Activated naive CD8-positive, alpha-beta T cell treated with anti-CD3 and anti-CD28 coated beads, Interleukin-2, amount 10 ng/mL, durations not matched to agents 7 days and 5 days (primary cell): ENCODE data around the gene SPO11. TPM values are rescaled to one million over a fixed set of nuclear protein-coding genes. Genes with fewer than 3 reads are reported as not detected.

Experiments
- ATAC-seq: fragments of 150-1000 bp; cut with Tn5 transposase; one replicate; pipeline ENCODE4 v1.10.0; 2021; ENCODE audit warnings: low read depth, moderate library complexity
- POLR2A ChIA-PET: fragments of 350-600 bp; sonication (Branson Sonifier 250); formaldehyde crosslinking; loops from one replicate; lab custom pipeline; 2021; ENCODE audit warnings: antibody characterized with exemption; lab: Charles Lee
- DNase-seq: peaks from one replicate; pipeline ENCODE4 v3.0.0; 2021
- H3K27ac Mint-ChIP-seq: one replicate; pipeline ENCODE4 v1.8.0; 2022; ENCODE audit warnings: mild to moderate bottlenecking, mixed read lengths
- H3K27me3 Mint-ChIP-seq: one replicate; pipeline ENCODE4 v1.8.0; 2022; ENCODE audit warnings: mild to moderate bottlenecking, moderate library complexity, mixed read lengths
- H3K36me3 Mint-ChIP-seq: one replicate; pipeline ENCODE4 v1.8.0; 2021; ENCODE audit warnings: mild to moderate bottlenecking, mixed read lengths
- H3K4me1 Mint-ChIP-seq: one replicate; pipeline ENCODE4 v1.8.0; 2021; ENCODE audit warnings: mixed read lengths
- H3K4me3 Mint-ChIP-seq: one replicate; pipeline ENCODE4 v1.8.0; 2022; ENCODE audit warnings: mild to moderate bottlenecking, moderate library complexity, mixed read lengths
- H3K9me3 Mint-ChIP-seq: one replicate; pipeline ENCODE4 v1.8.0; 2021; ENCODE audit warnings: mixed read lengths
- total RNA-seq, 2 experiments: library from RNA; stranded (reverse); gene quantifications; one replicate each; pipeline ENCODE4 v1.2.3, GENCODE V29; 2021

The SPO11 gene, protein sequence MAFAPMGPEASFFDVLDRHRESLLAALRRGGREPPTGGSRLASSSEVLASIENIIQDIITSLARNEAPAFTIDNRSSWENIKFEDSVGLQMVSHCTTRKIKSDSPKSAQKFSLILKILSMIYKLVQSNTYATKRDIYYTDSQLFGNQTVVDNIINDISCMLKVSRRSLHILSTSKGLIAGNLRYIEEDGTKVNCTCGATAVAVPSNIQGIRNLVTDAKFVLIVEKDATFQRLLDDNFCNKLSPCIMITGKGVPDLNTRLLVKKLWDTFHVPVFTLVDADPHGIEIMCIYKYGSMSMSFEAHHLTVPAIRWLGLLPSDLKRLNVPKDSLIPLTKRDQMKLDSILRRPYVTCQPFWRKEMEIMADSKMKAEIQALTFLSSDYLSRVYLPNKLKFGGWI
- not detected for total RNA-seq

DNA sequence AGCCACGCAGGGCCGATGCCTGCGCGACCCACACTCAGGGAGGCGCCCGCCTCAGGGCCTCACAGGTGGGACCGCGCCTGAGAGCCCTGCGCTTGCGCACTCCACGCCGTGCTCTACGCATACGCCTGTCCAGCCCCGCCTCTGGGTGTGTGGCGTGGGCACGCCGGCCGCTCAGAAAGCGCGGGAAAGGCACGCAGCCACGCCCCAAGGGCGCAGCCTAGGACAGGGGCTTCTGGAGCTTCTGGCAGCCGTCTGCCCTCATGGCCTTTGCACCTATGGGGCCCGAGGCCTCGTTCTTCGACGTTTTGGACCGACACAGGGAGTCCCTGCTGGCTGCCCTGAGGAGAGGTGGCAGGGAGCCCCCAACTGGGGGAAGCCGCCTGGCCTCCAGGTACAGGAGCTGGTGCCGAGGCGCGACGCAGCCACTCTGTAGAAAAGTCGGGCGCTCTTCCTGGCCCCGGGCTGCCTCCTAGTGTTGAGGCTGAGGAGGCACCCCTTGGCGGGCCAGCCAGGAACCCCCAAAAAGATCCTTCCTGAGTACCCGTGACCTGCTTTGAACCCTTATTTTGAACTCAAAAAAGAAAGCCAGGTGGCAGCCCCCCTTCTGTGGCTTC lies at the start of gene SPO11:
TSS of gene SPO11 (plus strand) at position 196 of the 614 bp plus-strand sequence. CDS start at position 261, 65 bp downstream.
- DNase-seq (no peak), ATAC-seq (no peak)
- Mint-ChIP-seq H3K27ac (no peak within 1 kb of the TSS), H3K36me3 (no peaks in the 10 kb centered on the region), H3K4me1 (no peaks in the 10 kb centered on the region), H3K27me3 (peaks cover 51% of the 10 kb centered on the region), H3K4me3 (no peak within 1 kb of the TSS), H3K9me3 (no peaks in the 10 kb centered on the region)
- POLR2A ChIA-PET = no interaction called here

DNA sequence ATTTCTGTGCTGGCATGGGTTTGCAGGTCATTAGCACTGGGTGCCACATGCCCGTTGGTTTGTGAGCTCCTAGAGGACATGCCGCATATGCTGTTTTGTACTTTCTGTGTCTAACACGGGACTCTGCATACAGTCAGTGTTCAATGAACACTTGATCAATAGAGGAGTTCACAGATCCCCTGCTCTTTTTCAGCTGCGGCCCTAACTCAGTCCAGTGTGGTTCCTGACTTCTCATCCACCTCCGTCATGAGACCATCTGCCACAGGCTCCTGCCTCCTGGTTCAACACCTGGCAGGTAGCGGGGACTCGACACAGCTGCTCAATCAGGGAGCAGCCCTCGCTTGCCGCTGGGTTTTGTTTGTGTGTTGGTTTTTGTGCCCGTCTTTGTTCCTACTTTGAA lies 49.4 kb upstream of the SPO11 start:
- H3K9me3 Mint-ChIP-seq = no peaks in the 10 kb centered on the region
- no peaks in the 10 kb centered on the region for H3K4me1 Mint-ChIP-seq
- peaks cover 30% of the 10 kb centered on the region for H3K27me3 Mint-ChIP-seq
- H3K36me3 Mint-ChIP-seq = no peaks in the 10 kb centered on the region
- DNase-seq (no peak), ATAC-seq (no peak)
- POLR2A ChIA-PET = no interaction called here
- no peak overlapping the region for H3K4me3 Mint-ChIP-seq
- H3K27ac Mint-ChIP-seq = no peak overlapping the region

DNA sequence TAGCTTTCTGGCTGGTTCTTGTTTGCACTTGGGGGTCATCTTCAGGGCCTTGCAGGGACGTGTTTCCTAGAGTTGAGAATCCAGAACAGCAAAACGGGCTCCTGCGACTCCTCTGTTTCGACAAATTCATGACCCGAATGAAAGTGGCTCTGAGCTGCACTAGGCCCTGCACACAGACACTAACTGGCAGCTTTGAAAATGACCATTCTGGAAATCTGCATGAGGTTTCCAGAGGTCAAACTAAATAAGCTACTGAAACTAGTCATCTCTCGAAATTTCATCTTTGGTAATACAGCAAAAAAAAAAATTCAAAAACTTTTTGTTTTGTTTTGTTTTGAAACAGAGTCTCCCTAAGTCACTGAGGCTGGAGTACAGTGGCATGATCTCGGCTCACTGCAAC lies 47.7 kb upstream of the SPO11 start:
- no peaks in the 10 kb centered on the region for H3K4me1 Mint-ChIP-seq
- no peaks in the 10 kb centered on the region for H3K9me3 Mint-ChIP-seq
- DNase-seq (no peak), ATAC-seq (no peak)
- POLR2A ChIA-PET = no interaction called here
- H3K27ac Mint-ChIP-seq = no peak overlapping the region
- peaks cover 32% of the 10 kb centered on the region for H3K27me3 Mint-ChIP-seq
- no peaks in the 10 kb centered on the region for H3K36me3 Mint-ChIP-seq
- H3K4me3 Mint-ChIP-seq = no peak overlapping the region

DNA sequence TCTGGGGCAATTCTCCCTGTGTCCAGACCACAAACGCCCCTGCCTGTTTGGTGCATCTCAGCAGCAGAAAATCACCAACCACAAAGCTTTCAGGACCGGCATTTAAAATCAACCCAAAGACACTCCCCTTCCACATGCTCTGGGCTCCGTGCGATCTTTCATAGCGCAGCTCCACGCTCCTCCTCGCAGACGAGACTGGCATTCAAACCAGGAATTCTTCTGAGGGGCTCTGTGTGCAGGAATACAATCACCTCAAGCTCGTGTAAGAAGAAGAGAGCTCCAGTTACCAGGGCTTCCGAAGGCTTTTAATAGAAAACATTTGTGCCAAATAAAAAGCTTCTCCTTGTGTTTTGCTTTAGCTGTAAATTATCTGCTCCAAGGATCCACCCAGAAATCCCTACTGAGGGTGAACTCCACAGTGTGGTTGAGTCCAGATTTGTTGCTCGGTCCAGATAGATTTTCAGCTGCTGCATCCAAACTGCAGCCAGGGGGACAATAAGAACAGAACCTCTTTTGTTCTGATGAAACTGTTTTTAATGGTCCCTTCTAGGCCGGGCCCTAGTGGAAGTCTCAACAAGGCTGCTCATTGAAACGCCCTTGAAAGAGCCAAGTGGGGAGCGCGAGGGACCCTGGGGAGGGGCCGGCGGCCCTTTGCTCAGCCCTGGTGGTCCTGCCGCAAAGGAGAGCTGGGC lies 46.8 kb upstream of the SPO11 start:
- no peak for ATAC-seq
- no peak overlapping the region for H3K4me3 Mint-ChIP-seq
- H3K27ac Mint-ChIP-seq = no peak overlapping the region
- H3K27me3 Mint-ChIP-seq = peaks cover 40% of the 10 kb centered on the region
- H3K4me1 Mint-ChIP-seq = no peaks in the 10 kb centered on the region
- H3K9me3 Mint-ChIP-seq = no peaks in the 10 kb centered on the region
- no peaks in the 10 kb centered on the region for H3K36me3 Mint-ChIP-seq
- DNase-seq = no peak
- POLR2A ChIA-PET = no interaction called here

DNA sequence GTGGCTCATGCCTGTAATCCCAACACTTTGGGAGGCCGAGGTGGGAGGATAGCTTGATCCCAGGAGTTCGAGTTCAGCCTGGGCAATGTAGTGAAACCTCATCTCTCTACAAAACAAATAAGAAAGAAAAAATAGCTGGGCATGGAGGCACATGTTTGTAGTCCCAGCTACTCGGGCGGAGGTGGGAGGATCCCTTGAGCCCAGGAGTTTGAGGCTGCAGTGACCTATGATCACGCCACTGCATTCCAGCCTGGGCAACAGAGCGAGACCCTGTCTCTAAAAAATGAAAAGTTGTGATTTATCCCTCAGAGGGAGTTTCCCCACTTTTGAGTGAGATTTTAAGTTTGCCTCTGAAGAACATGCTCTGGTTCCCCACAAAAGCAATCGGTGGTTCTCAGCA lies 45.7 kb upstream of the SPO11 start:
- Mint-ChIP-seq H3K27me3 (peaks cover 45% of the 10 kb centered on the region), H3K9me3 (no peaks in the 10 kb centered on the region), H3K36me3 (no peaks in the 10 kb centered on the region), H3K27ac (no peak overlapping the region), H3K4me1 (no peaks in the 10 kb centered on the region), H3K4me3 (no peak overlapping the region)
- DNase-seq (no peak), ATAC-seq (no peak)
- POLR2A ChIA-PET = no interaction called here

DNA sequence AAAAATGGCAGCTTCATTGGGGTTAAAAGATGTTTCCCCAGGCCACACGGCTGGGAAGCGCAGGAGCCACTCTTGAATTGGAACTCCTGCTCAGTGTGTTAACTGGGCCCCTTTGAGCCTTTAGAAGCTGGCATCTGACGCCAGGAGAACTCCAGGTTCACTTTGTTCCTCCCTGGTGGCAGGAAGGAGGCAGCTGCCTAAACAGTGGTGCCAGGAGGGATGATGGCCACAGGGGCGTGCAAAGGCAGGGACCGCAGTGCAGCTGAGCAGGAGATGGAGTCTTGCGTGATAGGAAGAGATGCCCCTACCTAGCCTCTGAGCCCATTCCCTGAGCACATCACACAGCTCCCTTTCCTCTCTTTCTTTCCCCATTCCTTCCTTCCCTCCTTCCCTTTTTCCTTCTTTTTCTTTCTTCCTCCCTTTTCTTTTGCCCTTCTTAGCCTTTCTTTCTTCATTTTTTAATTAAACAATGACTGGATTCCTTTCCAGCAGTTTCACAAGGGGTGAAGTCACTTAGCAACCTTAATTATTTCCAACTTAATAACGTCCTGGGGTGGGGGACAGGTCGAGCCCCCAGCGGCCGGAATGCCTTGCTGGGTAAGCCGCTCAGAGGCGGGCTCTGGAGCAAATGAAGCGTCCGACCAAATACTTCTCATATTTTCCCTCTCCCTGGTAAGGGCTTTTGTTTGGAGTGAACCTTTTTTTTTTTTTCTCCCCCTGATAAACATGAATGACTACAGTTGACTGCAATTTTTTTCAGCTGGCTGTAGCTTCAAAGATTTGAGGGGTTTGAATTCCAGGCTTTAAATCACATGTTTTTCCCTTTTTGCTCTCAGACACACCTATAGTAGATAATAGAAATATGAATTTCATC lies 42.4 kb upstream of the SPO11 start:
- H3K27me3 Mint-ChIP-seq = peaks cover 40% of the 10 kb centered on the region
- no peaks in the 10 kb centered on the region for H3K4me1 Mint-ChIP-seq
- H3K9me3 Mint-ChIP-seq = no peaks in the 10 kb centered on the region
- POLR2A ChIA-PET = no interaction called here
- H3K4me3 Mint-ChIP-seq = no peak overlapping the region
- ATAC-seq = no peak
- H3K27ac Mint-ChIP-seq = no peak overlapping the region
- DNase-seq = no peak
- no peaks in the 10 kb centered on the region for H3K36me3 Mint-ChIP-seq

DNA sequence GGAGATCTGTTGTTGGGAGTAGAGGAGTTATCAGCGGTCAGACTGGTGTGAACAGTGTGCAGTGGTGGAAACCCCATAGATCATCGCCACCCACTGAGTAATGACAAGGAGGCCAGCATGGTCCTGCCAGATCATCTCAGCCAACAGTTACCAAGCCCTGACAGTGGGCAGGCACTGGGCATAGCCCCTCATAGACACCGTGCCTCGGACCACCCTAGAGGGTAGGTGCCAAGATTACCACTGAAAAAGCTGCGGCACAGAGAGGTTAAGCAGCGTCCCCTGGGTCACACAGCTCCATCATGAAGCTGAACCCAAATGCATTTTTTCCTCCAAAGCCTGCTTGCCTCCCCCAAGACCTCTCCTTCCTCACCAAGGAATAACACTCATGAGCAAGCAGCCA lies 41.7 kb upstream of the SPO11 start:
- H3K4me3 Mint-ChIP-seq = no peak overlapping the region
- DNase-seq (no peak), ATAC-seq (no peak)
- POLR2A ChIA-PET = no interaction called here
- H3K4me1 Mint-ChIP-seq = no peaks in the 10 kb centered on the region
- H3K27ac Mint-ChIP-seq = no peak overlapping the region
- H3K36me3 Mint-ChIP-seq = no peaks in the 10 kb centered on the region
- peaks cover 38% of the 10 kb centered on the region for H3K27me3 Mint-ChIP-seq
- H3K9me3 Mint-ChIP-seq = no peaks in the 10 kb centered on the region

DNA sequence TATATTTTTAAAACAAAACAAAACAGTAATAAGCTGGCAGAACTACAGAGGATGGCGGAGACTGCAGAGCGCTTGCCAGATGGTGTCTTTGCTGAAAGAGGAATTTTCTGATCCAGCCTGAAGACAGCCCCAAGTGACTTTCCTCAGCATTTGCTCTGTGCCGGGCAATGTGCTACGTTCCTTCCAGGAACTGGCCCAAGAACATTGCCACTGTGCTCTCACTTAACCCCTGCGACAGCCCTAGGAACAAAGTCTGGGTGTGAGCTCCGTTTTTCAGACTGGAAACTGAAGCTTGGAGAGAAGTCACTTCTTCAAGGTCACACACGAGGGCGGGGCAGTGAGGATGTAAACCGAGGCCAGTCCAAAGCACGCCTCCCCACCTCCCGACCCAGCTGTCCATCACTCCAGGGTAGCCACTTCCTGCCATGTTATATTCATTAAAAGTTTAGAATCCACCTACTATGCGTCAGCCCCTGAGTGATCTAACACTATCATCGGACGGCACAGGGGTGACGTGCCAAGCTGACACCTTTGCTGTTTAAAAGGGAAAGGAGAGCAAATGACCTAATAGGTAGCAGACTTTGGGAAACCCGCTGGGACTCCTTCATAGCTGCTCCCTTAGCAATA lies 40.8 kb upstream of the SPO11 start:
- Mint-ChIP-seq H3K27ac (no peak overlapping the region), H3K27me3 (peaks cover 34% of the 10 kb centered on the region), H3K9me3 (no peaks in the 10 kb centered on the region), H3K36me3 (no peaks in the 10 kb centered on the region), H3K4me3 (no peak overlapping the region), H3K4me1 (no peaks in the 10 kb centered on the region)
- POLR2A ChIA-PET = no interaction called here
- DNase-seq (no peak), ATAC-seq (no peak)

DNA sequence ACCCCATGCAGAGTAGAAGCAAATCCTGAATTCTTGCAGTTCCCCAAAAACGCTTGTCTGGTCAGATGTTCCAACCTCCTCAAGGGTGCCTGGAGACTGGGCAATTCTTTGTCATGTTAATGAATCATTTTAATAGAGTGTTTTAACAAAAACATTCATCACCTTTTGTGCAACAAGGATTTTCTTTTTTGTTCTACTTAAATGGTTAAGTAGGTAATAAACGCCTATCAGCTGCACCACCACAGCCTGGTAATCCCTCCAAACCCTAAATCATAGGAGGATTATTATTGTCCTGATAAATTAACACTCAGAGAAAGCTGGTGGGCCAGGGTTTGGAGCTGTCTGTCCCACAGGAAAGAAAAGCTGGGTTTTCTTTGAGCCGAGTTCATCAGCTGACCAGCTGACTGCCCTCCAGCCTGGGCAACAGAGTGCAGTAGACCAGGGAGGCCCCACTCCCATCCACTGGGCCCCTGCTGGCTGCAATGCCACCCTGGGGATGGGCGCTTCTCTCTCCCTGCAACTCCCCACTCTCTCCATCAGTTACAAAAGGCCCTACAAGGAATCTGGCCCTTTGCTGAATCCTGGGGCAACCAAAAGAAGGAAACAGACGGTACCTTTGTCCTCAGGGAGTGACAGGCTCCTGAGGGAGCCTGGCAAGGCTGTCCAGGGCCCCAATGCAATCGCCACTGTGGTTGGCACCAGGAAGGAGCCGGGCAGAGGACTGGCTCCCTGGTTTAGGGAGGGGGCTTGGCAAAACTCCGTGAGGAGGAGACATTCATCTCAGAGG lies 40.0 kb upstream of the SPO11 start:
- Mint-ChIP-seq H3K4me1 (no peaks in the 10 kb centered on the region), H3K4me3 (no peak overlapping the region), H3K9me3 (no peaks in the 10 kb centered on the region), H3K36me3 (no peaks in the 10 kb centered on the region), H3K27ac (no peak overlapping the region), H3K27me3 (peaks cover 27% of the 10 kb centered on the region)
- ATAC-seq (no peak), DNase-seq (no peak)
- POLR2A ChIA-PET = no interaction called here

DNA sequence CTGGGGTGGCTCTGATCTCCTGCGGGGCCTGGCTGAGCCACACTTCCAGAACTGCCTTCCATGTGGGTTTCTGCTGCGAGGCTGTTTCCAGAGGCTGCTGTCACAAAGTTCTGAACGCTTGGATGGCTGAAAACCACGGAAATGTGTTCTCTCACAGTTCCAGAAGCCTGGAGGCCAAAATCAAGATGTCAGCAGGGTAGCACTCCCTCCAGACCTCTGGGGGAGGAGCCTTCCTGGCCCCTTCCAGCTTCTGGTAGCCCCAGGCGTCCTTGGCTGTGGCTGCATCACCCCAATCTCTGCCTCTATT lies 39.5 kb upstream of the SPO11 start:
- H3K27me3 Mint-ChIP-seq = peaks cover 31% of the 10 kb centered on the region
- no peaks in the 10 kb centered on the region for H3K4me1 Mint-ChIP-seq
- ATAC-seq (no peak), DNase-seq (no peak)
- H3K36me3 Mint-ChIP-seq = no peaks in the 10 kb centered on the region
- no peak overlapping the region for H3K27ac Mint-ChIP-seq
- no peaks in the 10 kb centered on the region for H3K9me3 Mint-ChIP-seq
- H3K4me3 Mint-ChIP-seq = no peak overlapping the region
- POLR2A ChIA-PET = no interaction called here

DNA sequence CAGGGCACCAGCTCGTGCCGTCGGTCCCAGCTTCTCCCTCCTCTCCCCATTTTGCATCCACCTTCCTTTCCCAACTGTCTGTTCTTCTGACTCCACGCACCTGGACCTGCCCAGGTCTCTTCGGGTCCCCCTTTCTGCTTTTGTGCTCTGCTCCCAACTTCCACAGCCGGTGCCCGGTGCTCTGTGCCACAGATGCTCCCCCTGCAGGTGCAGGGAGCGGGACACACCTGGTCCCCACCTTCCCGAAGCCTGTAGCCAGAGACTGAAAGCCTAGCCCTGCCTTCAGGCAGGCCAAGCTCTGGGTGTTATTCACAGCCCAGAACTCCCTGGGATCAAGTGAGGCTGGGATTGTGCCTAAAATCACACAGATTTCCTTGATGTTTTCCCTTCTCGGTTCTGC lies 38.6 kb upstream of the SPO11 start:
- no peaks in the 10 kb centered on the region for H3K9me3 Mint-ChIP-seq

DNA sequence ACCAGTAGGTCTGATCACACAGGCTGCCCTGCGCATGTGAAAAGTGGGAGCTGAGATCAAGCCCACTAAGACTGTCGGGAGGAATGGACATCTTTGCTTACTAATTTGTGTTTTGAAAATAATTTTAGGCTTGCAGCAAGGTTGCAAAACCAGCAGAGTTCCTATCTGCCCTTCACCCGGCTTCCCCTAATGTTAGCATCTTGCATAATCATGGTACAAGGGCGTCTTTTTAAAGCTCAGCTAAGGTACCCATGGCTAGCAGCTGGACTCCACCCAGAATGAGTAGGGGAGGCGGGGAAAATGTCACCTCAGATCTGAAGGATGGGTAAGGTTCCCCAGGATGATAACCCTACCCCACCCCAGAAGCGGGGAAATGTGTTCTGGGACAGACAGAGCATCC lies 37.9 kb upstream of the SPO11 start:
- H3K9me3 Mint-ChIP-seq = no peaks in the 10 kb centered on the region
- H3K27me3 Mint-ChIP-seq = peaks cover 33% of the 10 kb centered on the region
- H3K36me3 Mint-ChIP-seq = no peaks in the 10 kb centered on the region
- H3K4me3 Mint-ChIP-seq = no peak overlapping the region
- POLR2A ChIA-PET = no interaction called here
- no peaks in the 10 kb centered on the region for H3K4me1 Mint-ChIP-seq
- no peak overlapping the region for H3K27ac Mint-ChIP-seq
- ATAC-seq (no peak), DNase-seq (no peak)

More for the DNA sequence above, 38.6 kb upstream of the SPO11 start:
- no peak overlapping the region for H3K4me3 Mint-ChIP-seq
- POLR2A ChIA-PET = no interaction called here
- ATAC-seq (no peak), DNase-seq (no peak)
- peaks cover 32% of the 10 kb centered on the region for H3K27me3 Mint-ChIP-seq
- no peak overlapping the region for H3K27ac Mint-ChIP-seq
- H3K4me1 Mint-ChIP-seq = no peaks in the 10 kb centered on the region
- no peaks in the 10 kb centered on the region for H3K36me3 Mint-ChIP-seq
